AG08396 (cell line): ENCODE data around the gene PPP1R14B.
A peak's percentile ranks its signal among the peaks of the same experiment; 100 is the strongest.

ENCODE experiments used
- DNase-seq: peaks from one replicate; pipeline ENCODE4 v3.0.0; 2012; ENCODE audit warnings: low spot score, mixed read lengths

The PPP1R14B gene

DNA sequence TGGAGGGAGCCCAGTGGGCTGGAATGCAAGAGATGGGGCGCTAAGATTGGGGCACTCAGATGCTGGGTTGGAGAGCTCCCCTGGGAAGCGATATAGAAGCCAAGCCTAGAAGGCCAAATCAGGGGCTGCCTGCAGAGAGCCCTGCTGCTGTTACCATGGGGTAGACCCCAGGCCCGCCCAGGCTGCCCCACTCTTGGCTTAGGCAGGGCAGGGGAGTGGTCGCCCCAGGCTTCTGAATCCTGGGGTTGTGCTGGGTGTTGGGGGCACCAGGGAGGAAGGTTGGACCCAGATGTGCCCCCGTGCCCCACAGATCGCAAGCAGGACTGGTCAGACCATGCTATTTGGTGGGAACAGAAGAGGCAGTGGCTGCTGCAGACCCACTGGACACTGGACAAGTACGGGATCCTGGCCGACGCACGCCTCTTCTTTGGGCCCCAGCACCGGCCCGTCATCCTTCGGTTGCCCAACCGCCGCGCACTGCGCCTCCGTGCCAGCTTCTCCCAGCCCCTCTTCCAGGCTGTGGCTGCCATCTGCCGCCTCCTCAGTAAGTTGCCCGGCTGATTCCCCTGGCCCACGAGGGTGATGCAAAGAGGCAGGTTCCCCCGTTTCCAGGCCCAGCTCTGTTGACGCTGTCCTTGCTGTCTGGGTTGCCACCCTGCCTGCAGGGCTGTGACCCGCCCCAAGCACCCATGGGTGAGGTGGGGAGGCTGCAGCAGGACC is 36.3 kb downstream of the PPP1R14B start:
- no peak for DNase-seq

DNA sequence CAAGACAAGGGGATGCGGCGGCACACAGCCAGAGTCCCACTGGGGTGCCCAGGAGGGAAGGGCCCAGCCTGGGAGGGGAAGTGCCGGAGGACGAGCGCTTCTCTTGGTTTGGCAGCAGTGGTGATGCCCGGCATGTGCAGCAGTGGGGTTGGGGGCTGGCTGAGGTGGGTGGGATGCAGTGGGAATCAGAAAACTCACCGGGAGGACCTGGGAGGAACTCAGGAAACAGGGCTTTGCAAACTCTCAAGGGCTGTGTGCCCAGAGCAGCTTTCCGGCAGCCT is 37.2 kb downstream of the PPP1R14B start:
- DNase-seq = no peak

DNA sequence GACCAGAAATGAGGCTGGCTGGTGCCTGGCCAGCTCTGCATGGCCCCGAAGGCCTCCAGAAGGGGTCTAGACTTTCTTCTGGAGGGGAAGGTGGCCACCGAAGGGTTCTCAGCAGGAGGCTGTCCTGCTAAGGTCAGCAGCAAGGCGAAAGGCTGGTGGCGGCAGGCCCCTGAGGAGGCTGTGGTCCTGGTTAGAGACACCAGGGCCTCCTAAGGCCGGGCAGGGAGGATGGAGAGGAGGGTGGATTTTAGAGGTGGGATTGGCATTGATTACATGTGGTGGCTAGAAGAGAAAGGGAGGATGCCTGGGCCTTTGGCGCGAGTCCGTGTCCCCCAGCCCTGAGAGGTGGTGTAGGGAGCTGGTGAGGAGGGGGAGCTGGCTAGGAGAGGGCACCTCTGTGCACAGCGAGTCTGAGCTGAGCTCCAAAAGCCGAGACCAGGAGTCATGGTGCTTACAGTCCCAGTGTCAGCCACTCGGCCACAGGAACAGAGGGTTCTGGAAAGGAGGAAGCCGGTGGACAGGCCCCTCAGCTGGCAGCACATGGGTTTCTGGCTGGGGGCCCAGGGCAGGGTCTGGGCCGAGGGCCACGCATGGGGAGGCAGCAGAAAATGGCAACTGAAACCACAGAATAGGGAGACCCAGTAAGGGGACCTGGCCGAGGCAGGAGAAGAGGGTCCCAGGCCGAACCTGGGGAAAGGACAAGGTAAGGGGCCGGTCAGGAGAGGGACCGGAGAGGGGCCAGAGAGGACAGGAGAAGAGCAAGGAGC is 37.8 kb downstream of the PPP1R14B start:
- no peak for DNase-seq

DNA sequence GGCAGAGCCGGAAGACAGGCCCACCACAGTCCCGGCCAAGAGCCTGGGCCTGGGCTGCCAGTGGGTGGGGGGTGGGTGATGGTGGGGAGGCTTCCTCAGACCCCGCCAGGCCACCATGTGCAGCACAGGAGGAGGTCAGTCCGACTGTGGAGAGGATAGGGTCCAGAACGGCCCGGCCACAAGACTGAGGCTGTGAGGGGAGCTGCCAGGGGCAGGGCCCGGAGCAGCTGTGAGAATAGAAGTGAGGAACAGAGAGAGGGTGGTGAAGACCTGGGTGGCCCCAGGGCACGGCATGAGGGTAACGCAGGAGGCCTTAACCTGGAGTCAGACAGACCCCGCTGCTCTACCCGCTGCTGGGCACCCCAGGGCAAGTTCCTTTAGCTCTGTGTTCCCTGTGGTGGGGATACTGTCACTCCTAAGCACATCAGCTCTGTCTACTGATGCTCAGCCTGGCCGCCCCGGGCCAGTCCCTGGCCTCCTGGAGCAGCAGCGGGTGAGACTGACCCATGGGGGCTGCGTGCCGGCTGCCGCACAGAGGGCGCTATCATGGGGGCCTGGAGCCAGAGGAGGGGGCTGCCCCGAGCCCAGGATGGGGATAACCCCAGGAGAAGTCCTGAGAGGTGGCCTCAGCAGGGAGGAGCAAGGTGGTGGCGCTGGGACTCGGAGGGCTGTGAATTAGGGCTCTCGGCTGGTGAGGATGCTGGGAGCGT is 38.5 kb downstream of the PPP1R14B start:
- no peak for DNase-seq

DNA sequence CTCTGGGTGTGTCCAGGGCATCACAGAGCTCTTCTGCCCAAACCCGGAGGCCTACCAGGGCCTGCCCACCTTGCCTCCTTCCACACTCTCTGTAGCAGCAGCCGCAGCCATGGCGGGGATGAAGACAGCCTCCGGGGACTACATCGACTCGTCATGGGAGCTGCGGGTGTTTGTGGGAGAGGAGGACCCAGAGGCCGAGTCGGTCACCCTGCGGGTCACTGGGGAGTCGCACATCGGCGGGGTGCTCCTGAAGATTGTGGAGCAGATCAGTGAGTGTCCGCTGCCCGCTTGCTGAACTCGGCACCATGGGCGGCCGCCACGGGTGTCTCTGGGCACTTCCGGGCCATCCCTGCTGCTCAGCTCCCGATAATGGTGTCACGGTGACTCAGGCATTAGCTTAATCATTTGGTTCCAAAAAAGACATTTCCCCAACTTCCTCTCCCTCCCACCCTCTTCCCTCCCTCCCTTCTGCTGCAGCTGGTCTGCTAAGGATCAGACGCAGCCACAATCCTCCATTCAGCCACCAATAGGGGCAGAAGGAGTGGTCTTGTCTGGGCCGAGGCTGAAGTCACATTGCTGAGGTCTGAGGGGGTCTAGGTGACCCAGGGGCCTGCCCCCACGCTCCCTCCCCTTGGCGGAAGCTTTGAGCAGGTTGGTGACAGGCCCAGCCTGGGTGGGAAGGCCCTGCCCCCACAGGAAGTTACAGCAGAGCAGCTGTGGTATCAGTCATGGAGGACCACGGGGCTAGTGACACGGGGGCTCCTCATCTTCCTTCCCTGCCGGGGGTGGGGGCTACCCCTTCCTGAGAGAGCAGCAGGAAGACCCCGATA is 39.3 kb downstream of the PPP1R14B start:
- peak; percentile 68 for DNase-seq

DNA sequence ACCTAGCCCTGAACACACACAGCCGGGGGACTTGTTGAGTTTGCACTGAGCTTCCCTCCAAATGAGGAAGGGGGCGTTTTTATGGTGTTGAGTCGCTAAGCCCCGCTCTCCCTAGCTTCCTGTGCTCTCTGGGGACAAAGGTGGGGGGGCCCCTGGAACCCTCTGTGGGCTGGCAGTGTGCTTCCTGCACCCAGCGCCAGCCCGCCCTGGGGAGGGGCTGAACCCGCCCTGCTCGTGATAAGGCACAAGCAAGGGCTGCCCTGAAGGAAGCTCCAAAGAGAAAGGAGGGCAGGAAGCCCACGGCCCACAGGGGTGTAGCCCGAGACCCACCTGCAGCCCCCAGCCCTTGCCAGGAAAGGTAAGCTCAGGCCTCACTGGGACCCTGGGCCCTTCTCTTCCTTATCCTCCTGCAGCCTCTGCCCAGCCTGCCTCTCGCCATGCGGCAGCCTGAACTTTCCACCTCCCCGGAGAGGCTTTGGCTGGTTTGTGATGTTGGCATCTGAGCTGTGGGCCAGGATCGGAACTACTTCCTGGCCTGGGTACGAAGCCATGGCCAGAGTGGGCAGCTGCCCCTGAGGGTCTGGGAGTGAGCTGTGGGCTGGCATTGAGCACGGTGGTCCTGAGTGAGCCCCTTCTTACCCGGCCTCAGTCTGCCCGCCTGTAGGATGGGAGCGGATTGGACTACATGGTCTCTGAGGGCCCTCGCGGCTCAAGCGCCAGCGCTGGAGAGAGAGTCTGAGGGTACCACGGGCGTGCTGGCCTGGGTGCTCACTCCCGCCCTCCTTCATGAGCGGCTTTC is 40.1 kb downstream of the PPP1R14B start, which contains the start of gene FERMT3:
TSS of gene FERMT3 (plus strand) at position 265 of the 799 bp plus-strand sequence. CDS start 644 bp downstream, outside the sequence.
- no peak for DNase-seq

DNA sequence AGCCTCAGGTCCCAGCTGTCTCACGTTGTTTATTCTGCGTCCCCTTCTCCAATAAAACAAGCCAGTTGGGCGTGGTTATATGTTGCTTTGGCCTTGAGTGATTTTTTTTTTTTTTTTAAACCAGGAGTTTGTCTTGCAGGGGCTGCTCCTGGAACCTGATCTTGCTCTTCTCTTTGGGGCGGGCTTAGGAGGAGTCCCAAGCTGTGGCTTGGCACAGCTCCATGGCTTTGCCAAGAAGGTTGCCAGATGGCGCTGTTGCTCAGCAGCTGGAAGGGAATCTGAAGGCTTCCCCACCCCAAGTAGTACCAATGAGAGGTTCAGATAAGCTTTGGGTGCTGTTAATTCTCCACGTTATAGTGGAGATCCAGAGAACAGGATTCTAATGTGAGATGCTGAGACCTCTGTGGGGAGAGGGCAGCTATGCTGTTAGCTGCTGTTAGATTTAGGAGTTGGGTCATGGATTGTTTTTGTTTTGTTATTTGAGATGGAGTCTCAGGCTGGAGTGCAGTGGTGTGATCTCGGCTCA is 42.2 kb downstream of the PPP1R14B start:
- peak; percentile 93 for DNase-seq

DNA sequence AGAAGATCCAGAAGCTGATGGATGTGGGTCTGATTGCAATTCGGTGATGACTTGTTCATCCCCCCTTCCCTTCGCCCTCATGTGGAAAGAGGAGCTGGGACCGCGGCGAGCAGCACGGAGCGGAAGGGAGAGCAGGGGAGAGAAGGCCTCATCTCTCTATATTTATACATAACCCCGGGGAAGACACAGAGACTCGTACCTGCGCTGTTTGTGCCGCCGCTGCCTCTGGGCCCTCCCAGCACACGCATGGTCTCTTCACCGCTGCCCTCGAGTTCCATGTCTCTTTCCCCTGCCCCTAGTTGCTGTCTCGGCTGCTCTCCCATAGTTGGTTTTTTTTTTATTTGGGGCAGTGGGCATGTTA is 42.7 kb downstream of the PPP1R14B start:
- no peak for DNase-seq

DNA sequence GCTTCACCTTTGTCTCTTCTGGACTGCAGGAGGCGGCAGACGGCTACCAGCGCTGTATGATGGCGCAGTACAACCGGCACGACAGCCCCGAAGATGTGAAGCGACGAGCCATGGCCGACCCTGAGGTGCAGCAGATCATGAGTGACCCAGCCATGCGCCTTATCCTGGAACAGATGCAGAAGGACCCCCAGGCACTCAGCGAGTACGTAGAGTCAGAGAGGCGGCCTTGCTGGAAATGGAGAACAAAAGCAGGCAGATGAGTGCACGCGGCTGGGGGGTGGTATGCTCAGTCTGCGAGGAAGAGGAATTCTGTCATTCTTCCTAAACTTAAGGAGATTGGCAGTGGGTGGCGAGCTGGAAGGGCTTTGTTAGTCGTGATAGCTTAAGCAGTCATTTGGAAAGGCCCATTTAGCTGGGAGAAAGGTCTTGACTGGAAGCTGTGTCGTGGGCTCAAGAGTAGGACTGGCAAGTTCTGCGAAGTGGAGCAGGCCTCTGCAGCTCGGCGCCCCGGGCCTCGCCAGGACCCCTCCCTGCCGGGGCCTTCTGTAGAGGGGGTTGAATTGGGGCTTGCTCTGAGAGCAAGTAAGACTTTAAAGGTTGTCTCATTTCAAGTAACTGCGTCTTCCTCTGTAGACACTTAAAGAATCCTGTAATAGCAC is 43.2 kb downstream of the PPP1R14B start:
- no peak for DNase-seq

DNA sequence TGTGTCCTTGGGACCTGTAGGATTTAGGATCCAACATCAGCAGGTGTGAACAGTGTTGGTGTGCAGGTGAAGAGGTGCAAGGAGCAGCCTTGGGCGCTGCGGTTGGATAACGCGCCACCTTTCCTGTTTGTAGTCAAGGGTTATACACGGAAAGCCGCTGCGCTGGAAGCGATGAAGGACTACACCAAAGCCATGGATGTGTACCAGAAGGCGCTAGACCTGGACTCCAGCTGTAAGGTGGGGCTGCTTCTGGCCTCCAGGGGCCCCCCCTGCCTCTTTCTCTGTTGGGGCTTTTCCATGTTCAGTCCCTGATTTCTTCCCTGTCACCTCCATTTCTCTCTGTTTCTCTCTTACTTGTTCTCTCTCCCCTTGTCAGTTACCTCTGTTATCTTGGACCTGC is 43.8 kb downstream of the PPP1R14B start:
- DNase-seq = no peak

DNA sequence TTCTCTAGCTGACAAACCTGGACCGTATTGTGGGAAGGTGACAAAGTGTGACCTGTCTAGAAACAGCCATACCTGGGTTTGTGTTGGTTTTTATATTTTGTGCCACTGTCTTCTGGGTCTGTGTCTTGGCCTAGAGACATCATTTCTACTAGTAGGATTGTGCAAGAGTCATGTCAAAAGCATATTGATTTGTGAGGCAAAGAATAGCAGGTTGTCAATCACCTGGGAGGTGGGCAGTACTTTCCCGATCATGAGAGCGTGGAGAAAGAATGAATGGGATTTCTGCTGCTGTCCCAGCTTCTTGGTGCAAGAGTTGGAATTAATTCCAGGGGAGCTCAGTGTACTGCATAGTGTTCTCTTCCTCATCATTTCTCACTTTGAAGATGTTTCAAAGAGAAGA is 45.2 kb downstream of the PPP1R14B start:
- DNase-seq = no peak

DNA sequence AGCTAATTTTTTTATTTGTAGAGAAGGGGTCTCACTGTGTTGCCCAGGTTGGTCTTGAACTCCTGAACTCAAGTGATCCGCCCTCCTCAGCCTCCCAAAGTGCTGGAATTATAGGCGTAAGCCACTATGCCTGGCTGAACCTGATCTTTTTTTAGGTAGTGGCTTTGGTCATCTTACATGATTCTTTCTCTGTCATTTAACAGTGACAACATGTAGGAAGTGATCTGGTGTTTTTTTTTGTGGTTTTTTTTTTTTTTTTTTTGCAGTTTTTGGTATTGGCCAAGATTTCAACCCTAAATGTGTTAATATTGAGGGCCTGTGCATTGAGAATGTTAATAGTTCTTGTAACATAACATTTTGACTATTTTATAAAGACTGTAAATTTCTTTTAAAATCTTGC is 48.2 kb downstream of the PPP1R14B start:
- no peak for DNase-seq

DNA sequence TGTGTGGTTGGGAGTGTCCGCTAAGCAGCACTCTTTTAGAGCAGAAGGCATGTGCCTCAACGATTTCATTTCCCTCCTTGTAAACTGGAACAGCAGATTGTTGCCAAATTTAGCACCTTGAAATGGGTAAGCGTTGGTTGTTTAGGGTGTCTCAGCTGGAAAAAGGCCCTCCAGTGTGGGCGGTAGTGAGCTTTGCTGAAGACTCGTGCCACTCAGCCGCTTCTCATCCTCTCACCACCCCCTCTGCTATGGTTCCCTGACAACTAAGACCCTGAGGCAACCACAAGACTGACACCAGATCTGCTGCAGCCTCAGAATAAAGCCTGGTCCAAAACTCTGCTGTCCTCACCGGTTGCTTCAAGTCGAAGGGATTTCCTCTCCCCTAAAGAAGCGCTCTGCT is 50.1 kb downstream of the PPP1R14B start:
- DNase-seq = no peak
